HG03025 (cell line): ENCODE measurements around the gene C3.

Source experiments
- ATAC-seq: cut with Tn5 transposase; IDR thresholded peaks from one replicate; pipeline ENCODE4 v1.9.1; 2021; ENCODE audit warnings: mild to moderate bottlenecking, moderate library complexity; ENCODE audit not compliant: unreplicated experiment, low FRiP score

Gene C3

DNA sequence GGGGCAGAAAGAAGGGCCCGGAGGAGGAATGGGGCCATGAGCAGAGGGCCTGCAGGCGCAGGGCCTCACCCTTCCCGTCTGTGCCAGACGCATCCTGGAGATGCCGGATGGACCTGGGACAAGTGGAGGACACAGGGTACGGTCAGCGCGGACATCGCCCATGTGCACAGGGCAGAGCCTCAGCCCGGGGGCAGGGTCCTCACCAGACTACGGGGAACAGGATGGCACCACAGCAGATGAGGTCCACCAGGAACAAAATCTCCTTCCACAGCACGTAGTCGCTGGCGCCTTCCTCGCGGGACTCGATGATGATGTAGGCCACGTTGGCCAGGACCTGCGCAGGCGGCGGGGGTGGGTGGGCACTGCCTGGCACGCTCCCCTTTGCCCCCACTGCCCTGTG is 11.4 kb upstream of the C3 start:
- ATAC-seq: no peak

GRCh38 chr19:6730941-6731670 is 10.7 kb upstream of the C3 start:
- ATAC-seq: no peak

GRCh38 chr19:6730153-6730804 is 9.8 kb upstream of the C3 start:
- ATAC-seq: no peak

DNA sequence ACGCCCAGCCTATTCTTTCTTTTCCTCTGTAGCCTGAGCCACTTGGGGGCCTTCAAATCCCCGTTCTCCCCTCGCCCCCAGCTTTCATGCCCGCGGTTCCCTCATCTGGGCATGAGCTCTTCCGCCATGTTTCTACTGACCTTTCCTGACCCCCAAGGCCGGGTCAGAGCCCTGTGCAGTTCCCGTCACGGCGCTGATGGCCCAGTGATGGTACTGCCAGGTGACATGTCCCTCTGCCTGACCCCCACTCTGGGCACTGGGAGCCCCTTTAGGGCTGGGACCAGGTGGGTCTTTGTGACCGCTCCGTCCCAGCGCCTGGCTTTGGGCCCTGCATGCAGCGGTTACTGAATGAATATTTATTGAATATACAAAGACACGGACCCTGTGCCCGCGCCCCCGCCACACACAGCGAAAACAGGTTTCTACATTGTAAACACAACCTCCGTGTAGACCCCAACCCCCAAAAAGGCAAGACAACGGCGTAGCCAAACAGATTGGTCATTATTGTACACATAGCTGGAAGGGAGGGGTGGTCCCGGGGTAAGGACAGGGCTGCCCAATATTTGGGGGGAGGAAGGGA is 9.2 kb upstream of the C3 start:
- ATAC-seq: no peak

DNA sequence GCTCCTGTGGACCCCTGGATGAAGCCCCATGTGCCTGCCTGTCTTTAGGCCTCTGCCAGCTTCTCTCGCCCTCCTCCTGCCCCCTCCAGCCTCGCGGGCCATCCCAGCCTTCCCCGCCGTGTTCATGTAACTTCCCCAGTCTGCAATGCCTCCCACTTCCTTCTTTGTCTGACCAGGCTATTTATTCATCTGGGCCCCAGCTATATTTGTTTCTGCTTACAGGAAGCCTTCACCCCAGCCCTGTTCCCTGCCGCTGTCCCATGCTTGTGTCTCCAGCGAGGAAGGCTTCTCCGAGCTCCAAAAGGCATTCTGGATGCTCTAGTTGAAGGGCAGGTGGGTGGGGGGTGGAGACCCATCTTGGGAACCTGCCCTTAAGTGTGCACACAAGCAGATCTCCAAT is 7.9 kb upstream of the C3 start:
- ATAC-seq: no peak

DNA sequence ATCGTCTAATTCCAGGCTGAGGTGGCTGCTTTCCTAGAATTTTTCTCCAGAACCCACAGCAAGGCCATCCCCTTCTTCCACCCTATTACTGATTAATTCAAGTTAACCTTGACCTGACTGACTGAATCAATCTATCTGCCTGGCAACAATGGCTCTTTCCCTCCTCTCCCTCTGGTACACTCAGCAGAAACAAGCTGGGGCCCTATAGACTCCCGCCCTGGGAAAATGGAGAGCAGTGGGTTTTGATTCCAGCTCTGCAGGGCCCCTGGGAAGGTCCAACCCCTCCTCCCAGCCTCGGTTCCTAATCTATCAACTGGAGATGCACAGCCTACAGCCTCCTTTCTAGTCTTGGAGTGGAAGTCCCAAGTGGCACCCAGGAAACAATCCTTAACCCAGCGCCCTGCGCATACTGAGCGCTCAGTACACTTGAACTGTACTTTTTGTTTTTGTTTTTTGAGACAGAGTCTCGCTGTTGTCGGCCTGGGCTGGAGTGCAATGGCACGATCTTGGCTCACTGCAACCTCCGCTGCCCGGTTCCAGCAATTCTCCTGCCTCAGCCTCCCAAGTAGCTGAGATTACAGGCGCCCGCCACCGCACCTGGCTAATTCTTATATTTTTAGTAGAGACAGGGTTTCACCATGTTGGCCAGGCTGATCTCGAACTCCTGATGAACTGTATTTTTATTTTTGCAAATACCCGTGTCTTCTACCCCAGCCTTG is 5.2 kb upstream of the C3 start:
- no peak for ATAC-seq

GRCh38 chr19:6724631-6725492 is 4.4 kb upstream of the C3 start:
- ATAC-seq: no peak

DNA sequence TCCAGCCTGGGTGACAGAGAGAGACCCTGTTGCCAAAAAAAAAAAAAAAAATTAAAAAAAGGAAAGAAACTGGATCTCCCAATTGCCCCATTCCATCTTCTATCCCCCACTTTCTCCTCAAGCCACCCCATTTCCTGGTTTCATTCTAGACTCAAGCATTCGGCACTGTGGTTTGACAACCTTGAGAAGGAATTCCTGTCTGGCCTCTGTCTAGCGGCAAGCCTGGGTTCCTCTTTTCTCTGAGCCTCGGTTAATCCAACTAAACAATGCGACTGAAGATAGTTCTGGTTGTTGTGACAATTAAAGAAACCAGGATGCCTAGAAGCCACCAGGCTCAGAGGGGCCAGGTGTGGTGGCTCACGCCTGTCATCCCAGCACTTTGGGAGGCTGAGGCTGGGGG is 3.3 kb upstream of the C3 start:
- ATAC-seq: no peak

DNA sequence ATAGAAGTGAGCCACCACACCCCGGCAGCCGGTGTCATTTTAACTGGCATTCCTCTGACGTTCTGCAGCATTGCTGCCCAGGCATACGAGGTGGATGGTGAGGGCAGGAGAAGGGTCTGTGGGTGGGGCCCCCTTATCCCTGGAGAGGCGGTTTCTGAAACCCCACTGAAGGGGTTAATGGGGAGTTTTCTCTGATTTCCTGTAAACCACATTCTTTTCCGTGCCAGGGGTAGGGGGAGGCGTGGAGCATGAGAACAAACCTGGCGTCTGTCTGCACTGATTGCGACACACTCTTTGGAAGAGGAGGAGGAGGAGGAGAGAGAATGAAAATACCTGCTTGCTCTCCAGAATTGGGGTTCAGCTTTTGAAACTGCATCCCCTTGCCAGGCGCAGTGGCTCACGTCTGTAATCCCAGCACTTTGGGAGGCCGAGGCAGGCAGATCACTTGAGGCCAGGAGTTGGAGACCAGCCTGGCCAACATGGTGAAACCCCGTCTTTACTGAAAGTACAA is 2.7 kb upstream of the C3 start:
- ATAC-seq: no peak

GRCh38 chr19:6721773-6722172 is 1.3 kb upstream of the C3 start:
- no peak for ATAC-seq

DNA sequence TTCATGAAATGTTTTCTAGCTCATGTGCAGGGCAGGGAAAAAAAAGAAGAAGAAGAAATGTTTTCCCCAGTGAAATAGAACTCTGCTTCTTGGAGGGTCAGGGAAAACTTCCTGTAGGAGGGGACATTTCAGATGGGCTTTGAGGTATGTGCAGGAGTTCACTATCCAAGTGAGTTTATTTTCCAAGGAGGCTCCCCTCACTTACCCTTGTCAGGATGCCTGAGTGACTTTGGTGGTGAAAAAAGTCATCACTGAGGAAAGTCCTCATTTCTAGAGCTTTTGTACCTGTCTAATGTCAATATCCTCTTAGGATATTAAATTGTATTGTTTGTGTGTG is 656 bp upstream of the C3 start:
- no peak for ATAC-seq

GRCh38 chr19:6719992-6720368 is 470 bp downstream of the C3 start:
- ATAC-seq: no peak

- no peak for ATAC-seq
Observed at GRCh38 chr19:6719540-6719861, 949 bp downstream of the C3 start.

DNA sequence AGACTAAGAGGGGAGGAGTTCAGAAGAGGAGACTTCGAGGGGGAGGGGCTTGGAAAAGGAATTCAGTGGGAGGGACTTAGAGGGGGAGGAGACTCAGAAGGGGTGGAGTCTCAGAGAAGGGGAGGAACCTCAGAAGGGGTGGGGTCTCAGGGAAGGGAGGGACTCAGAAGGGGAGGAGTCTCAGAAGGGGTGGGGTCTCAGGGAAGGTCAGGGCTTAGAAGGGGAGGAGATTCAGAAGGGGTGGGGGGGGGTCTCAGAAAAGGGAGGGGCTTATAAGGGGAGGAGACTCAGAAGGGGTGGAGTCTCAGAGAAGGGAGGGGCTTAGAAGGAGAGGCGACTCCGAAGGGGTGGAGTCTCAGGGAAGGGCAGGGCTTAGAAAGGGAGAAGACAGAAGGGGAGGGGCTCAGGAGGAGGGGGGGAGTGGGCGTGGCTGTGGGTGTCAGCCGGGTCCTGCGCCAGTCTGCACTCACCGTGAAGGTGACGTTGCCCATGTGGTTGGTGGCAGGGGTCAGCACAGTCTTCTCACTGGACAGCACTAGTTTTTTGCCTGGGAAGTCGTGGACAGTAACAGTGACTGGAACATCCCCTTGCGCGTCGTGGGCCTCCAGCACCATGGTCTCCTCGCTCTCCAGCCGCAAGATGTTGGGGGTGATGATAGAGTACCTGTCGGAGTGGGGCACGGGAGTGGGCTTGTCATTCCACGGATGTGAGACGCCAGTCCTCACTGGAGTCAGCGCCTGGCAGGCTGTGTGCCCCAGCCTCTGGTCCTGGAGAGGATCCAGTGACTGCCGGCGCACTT is 1.5 kb downstream of the C3 start:
- no peak for ATAC-seq

GRCh38 chr19:6718111-6718740 is 2.2 kb downstream of the C3 start:
- no peak for ATAC-seq

DNA sequence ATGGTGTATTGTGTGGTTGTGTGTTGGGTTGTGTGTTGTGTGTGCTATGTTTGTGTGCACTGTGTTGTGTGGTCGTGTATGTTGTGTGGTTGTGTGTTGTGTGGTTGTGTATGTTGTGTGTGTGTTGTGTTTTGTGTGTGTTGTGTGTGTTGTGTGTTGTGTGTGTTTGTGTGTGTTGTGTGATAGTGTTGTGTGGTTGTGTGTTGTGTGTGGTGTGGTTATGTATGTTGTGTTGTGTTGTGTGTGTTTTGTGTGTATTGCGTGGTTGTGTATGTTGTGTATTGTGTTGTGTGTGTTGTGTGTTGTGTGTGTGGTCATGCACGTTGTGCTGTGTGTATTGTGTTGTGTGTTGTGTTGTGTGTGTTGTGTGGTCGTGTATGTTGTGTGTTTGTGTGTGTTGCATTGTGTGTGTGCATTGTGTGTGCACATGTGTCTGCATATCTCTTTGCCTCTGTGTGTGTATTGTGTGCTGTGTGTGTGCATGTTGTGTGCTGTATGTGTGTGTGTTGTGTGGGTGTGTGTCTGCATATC is 2.9 kb downstream of the C3 start:
- ATAC-seq: no peak

DNA sequence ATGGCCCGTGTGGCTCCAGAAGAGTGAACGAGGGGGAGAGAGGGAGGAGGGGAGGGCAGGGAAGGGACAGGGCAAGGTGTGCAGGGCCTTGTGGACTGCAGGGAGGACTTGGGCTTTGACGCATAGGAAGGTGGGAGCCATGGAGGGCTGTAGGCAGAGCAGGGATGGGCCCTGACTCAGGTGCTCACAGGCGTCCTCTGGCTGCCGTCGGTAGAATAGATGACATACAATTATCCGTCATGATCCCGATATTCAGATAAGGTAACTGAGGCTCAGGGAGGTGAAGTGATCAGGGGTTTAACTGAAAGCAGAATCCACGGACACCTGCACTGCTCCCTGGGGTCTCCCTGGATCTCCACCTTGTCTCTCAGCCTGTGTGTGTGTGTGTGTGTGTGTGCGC is 3.4 kb downstream of the C3 start:
- no peak for ATAC-seq

DNA sequence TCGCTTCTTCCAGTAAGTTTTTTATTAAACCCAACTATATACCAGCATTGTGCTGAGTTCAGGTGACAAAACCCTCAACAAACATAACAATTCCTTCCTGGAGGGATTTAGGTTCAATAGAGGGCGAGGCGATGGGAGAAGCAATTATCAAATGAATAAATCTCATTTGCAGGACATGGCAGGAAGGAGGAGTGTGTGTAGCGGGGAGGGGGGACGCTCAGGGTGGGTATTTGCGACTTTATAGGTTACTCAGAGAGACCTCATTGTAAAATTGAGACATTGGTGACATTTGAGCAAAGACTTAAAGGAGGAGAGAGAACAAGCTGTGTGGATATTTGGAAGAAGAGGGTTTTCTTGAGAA is 3.9 kb downstream of the C3 start:
- no peak for ATAC-seq
